Left colon (tissue), 2 donors: Measurements from ENCODE around the gene FLG2. TPM values are rescaled to one million over a fixed set of nuclear protein-coding genes. Genes with fewer than 3 reads are reported as not detected.
"Not testable (repeated sequence)": the region's sequence is repeated elsewhere in the genome, so short reads cannot be mapped to it uniquely, and the experiment has no call there.

Experiments used
- ATAC-seq: fragments of 200-7000 bp; cut with Tn5 transposase; one replicate; pipeline ENCODE4 v1.9.1; 2020; ENCODE audit warnings: mild to moderate bottlenecking, moderate library complexity
- DNase-seq, 2 donors: peaks; one replicate each; pipeline ENCODE4 v3.0.0-alpha.2; 2020
- intact Hi-C, 2 donors: fragments of 100-400 bp; cut with DNase I in 1 of 2; cut with micrococcal nuclease in 1 of 2; formaldehyde crosslinking; loops; one replicate each; pipeline versions ENCODE4 v1.11.2 to v1.14.0; 2022; cut with DNase I, micrococcal nuclease
- total RNA-seq, 2 donors: library from RNA; stranded (reverse); fragmentation: NEBNext Ultra II Directional; extraction: Animal tissue kit (Norgen Biotek cat#: 25700); gene quantifications; one replicate each; pipeline ENCODE4 v1.2.1, GENCODE V29; 2021
- donor health status: DM: no; HTN: no; CAD: no.
- donor health status: DM: yes; HTN: yes; CAD: no.

Gene FLG2
- total RNA-seq, 2 donors from 2014 or later: not detected

DNA sequence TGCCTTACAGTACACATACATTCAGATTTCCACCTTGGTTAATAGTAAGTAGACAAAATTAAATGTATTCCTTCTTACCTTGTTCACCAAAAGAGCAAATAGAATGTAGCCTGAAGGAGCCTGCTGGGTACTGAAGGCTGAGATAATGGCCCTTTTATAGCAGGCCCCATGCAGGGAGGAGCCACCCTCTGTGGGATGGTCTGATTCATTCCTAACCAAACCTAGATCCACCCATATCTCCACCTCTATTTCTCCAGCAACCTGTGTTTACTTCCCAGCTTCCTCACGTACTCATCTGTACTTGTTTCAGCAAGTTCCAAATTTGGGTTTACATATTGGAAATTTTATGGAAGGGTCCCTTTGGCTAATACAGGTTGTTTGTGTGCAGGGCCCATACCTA is 34.7 kb downstream of the FLG2 start, which contains the start of gene FLG:
Gene FLG (minus strand): TSS at position 129 of the 400 bp plus-strand sequence. CDS start 9,783 bp downstream, outside the sequence.
- intact Hi-C loops: no loop called here
- ATAC-seq: no peak
- DNase-seq: no peak

DNA sequence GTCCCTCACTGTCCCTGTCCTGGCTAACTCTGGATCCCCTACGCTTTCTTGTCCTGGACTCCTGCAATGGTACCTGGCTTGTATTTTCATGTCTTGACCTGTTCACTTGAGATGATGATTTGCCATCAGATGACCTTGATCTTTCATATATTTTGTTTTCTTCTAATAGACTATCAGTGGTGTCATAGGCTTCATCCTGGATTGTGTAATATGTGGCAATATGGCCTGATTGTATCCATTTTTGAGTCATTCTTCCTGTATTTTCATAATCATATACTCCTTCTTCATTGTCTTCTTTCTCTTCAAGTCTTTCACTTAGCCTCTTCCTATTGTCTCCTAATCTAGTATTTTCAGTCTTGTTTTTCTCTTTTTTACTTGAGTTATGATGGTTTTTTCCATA is 45.8 kb downstream of the FLG2 start:
- intact Hi-C loops: no loop called here
- ATAC-seq (no peak), DNase-seq (no peak)

DNA sequence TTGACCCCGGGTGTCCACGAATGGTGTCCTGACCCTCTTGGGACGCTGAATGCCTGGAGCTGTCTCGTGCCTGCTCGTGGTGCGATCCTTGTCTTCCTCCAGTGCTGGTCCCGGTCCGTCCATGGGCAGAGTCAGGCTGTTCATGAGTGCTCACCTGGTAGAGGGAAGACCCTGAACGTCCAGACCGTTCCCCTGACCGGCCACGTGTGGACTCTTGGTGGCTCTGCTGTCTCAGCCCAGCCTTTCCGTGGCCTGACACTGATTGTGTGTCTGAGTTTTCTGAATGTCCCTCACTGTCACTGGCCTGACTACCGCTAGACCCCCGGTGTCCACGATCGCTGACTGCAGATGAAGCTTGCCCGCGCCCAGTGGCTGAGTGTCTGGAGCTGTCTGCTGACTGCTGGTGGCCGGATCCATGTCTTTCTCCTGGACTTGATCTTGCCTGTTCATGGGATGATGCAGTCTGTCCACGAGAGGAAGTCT is 46.4 kb downstream of the FLG2 start:
- DNase-seq (no peak), ATAC-seq (no peak)

DNA sequence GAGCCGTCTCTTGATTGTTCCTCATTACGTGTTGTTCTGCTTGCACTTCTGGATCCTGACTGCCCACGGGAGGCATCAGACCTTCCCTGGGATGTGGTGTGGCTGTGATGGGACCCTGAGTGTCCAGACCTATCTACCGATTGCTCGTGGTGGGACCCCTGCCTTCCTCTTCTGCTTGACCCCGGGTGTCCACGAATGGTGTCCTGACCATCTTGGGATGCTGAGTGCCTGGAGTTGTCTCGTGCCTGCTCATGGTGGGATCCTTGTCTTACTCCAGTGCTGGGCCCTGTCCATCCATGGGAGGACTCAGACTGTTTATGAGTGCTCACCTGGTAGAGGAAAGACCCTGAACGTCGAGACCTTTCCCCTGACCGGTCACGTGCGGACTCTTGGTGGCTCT is 47.6 kb downstream of the FLG2 start:
- DNase-seq, ATAC-seq, intact Hi-C loops: not testable (repeated sequence)

More for the DNA sequence above, 46.4 kb downstream of the FLG2 start:
- intact Hi-C loops: no loop called here

DNA sequence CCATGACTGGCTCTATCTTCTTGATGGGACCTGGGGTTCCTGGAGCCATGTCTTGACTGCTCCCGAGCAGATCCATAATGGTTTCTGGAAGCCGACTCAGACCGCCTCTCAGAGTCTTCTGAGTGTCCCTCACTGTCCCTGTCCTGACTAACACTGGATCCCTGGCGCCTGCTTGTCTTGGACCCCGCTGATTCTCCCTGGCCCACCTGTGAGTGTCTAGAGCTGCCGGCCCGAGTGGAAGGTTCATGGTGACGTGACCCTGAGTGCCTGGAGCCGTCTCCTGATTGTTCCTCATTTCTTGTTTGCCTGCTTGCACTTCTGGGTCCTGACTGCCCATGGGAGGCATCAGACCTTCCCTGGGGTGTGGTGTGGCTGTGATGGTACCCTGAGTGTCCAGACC is 49.9 kb downstream of the FLG2 start:
- no peak for DNase-seq
- intact Hi-C loops: no loop called here
- no peak for ATAC-seq

DNA sequence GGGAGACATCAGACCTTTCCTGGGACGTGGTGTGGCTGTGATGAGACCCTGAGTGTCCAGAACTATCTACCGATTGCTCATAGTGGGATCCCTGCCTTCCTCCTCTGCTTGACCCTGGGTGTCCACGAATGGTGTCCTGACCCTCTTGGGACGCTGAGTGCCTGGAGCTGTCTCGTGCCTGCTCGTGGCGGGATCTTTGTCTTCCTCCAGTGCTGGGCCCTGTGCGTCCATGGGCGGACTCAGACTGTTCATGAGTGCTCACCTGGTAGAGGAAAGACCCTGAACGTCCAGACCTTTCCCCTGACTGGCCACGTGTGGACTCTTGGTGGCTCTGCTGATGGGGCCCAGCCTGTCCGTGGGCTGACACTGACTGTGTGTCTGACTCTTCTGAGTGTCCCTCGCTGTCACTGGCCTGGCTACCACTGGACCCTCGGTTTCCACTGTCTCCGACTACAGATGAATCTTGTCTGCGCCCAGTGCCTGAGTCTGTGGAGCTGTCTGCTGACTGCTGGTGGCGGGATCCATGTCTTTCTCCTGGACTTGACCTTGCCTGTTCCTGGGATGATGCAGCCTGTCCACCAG is 50.4 kb downstream of the FLG2 start:
- ATAC-seq, DNase-seq, intact Hi-C loops: not testable (repeated sequence)

DNA sequence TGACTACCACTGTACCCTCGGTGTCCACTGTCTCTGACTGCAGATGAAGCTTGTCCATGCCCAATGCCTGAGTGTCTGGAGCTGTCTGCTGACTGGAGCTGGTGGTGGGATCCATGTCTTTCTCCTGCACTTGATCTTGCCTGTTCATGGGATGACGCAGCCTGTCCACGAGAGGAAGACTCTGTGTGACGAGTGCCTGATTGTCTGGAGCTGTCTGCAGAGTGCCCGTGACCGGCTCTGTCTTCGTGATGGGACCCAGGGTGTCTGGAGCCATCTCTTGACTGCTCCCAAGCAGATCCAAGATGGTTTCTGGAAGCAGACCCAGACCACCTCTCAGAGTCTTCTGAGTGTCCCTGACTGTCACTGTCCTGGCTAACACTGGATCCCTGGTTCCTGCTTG is 51.0 kb downstream of the FLG2 start:
- intact Hi-C loops, DNase-seq, ATAC-seq: not testable (repeated sequence)

DNA sequence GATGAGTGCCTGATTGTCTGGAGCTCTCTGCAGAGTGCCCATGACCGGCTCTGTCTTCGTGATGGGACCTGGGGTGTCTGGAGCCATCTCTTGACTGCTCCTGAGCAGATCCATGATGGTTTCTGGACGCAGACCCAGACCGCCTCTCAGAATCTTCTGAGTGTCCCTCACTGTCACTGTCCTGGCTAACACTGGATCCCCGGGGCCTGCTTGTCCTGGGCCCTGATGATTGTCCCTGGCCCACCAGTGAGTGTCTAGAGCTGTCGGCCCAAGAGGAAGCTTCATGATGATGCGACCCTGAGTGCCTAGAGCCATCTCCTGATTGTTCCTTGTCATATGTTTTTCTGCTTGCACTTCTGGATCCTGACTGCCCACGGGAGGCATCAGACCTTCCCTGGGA is 51.8 kb downstream of the FLG2 start:
- not testable (repeated sequence) for DNase-seq

DNA sequence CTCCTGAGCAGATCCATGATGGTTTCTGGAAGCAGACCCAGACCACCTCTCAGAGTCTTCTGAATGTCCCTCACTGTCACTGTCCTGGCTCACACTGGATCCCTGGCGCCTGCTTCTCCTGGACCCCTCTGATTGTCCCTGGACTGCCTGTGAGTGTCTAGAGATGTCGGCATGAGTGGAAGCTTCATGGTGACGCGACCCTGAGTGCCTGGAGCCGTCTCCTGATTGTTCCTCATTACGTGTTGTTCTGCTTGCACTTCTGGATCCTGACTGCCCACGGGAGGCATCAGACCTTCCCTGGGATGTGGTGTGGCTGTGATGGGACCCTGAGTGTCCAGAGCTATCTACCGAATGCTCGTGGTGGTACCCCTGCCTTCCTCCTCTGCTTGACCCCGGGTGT is 53.7 kb downstream of the FLG2 start:
- intact Hi-C loops, DNase-seq, ATAC-seq: not testable (repeated sequence)

More for the DNA sequence above, 51.8 kb downstream of the FLG2 start:
- intact Hi-C loops, ATAC-seq: not testable (repeated sequence)

DNA sequence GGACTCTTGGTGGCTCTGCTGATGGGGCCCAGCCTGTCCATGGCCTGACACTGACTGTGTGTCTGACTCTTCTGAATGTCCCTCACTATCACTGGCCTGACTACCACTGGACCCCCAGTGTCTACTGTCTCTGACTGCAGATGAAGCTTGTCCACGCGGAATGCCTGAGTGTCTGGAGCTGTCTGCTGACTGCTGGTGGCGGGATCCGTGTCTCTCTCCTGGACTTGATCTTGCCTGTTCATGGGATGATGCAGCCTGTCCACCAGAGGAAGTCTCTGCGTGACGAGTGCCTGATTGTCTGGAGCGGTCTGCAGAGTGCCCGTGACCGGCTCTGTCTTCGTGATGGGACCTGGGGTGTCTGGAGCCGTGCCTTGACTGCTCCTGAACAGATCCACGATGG is 55.0 kb downstream of the FLG2 start:
- intact Hi-C loops, ATAC-seq, DNase-seq: not testable (repeated sequence)

DNA sequence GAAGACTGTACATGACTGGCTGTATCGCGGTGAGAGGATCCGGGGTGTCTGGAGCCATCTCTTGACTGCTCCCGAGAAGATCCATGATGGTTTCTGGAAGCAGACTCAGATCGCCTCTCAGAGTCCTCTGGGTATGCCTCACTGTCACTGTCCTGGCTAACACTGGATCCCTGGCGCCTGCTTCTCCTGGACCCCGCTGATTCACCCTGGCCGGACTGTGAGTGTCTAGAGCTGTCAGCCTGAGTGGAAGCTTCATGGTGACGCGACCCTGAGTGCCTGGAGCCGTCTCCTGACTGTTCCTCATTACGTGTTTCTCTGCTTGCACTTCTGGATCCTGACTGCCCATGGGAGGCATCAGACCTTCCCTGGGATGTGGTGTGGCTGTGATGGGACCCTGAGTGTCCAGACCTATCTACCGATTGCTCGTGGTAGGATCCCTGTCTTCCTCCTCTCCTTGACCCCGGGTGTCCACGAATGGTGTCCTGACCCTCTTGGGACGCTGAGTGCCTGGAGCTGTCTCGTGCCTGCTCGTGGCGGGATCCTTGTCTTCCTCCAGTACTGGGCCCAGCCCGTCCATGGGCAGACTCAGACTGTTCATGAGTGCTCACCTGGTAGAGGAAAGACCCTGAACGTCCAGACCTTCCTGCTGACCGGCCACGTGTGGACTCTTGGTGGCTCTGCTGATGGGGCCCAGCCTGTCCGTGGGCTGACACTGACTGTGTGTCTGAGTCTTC is 56.5 kb downstream of the FLG2 start:
- DNase-seq, intact Hi-C loops, ATAC-seq: not testable (repeated sequence)

Other genes starting within 250 kb of the FLG2 start
- gene TCHH, start 244.6 kb downstream of the FLG2 start, total RNA-seq: under 1 TPM; 0.06 TPM
- not detected for gene RPTN, start 200.8 kb downstream of the FLG2 start, total RNA-seq
- gene HRNR, start 135.8 kb downstream of the FLG2 start, total RNA-seq: not detected
- not detected for gene FLG, start 34.8 kb downstream of the FLG2 start, total RNA-seq
- gene CRNN, start 54.3 kb upstream of the FLG2 start, total RNA-seq: not detected
- not detected for gene LCE5A, start 150.8 kb upstream of the FLG2 start, total RNA-seq
- not detected for gene CRCT1, start 154.5 kb upstream of the FLG2 start, total RNA-seq
- not detected for gene LCE3E, start 206.8 kb upstream of the FLG2 start, total RNA-seq
- gene LCE3D, start 220.5 kb upstream of the FLG2 start, total RNA-seq: not detected
- gene LCE3C, start 240.2 kb upstream of the FLG2 start, total RNA-seq: not detected